MM.1S (cell line): Measurements from ENCODE around the gene HSD11B1L.

Source experiments
- EZH2 ChIP-seq: fragments of 300-600 bp; sonication (generic); optimal IDR thresholded peaks from 2 replicates; pipeline ENCODE3; 2017; ENCODE audit warnings: low read depth, mild to moderate bottlenecking, antibody characterized with exemption, low read length, mixed read lengths
- TF ChIP-seq, protein P1 (sequence below): fragments of 300-600 bp; sonication (generic); IDR thresholded peaks from 2 replicates; pipeline ENCODE4 v1.5.1; 2016; ENCODE audit warnings: antibody characterized with exemption, low read length, mixed read lengths

- TF ChIP-seq, protein P1, sequence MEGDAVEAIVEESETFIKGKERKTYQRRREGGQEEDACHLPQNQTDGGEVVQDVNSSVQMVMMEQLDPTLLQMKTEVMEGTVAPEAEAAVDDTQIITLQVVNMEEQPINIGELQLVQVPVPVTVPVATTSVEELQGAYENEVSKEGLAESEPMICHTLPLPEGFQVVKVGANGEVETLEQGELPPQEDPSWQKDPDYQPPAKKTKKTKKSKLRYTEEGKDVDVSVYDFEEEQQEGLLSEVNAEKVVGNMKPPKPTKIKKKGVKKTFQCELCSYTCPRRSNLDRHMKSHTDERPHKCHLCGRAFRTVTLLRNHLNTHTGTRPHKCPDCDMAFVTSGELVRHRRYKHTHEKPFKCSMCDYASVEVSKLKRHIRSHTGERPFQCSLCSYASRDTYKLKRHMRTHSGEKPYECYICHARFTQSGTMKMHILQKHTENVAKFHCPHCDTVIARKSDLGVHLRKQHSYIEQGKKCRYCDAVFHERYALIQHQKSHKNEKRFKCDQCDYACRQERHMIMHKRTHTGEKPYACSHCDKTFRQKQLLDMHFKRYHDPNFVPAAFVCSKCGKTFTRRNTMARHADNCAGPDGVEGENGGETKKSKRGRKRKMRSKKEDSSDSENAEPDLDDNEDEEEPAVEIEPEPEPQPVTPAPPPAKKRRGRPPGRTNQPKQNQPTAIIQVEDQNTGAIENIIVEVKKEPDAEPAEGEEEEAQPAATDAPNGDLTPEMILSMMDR, result no peak
- TF ChIP-seq EZH2, result no peak
Observed at GRCh38 chr19:5654931-5655330, 25.9 kb upstream of the HSD11B1L start.
